Raji (cell line): Measurements from ENCODE around the gene TRMT6.

Experiments
- POLR2A ChIP-seq: IDR thresholded peaks from 2 replicates; pipeline ENCODE4 v1.6.1; 2011; ENCODE audit warnings: low read depth, low read length, control low read depth; ENCODE audit not compliant: insufficient read depth

TRMT6 gene

DNA sequence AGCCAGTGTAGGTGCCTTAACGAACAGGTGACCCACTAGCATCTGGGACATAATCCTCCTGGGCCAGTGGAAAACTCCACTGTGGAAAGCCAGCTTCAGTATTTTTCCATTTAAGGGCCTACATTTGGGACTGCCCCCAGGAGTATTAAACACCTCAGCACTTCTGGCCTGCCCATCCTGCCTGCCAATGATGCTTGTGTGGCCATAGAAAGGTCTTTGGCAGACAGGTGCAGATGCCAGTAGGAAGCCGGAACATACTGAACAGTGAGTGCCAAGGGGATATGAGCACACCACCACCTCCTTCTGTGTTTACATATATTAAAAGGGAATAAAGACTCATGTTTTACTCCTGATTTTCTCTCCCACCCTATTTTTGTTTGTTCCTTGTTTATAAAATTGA lies 20.0 kb upstream of the TRMT6 start:
- no peak for TF ChIP-seq POLR2A

DNA sequence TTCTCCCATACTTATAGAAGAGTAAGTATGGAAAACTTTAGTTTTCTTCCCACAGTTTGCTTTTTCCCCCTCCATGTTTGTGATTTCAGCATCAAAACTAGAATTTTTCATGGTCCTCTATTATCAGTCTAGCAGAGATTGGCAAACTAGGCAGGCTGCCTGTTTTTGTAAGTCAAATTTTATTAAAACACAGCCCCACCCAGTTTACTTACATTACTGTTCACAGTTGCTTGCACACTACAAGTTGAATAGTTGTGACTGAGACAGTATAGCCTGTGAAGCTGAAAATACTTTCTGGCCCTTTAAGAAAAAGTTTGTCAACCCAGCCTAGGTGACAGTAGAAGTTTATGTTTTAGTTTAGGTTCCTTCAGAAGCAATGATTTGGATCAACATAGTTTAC lies 19.6 kb upstream of the TRMT6 start:
- no peak for TF ChIP-seq POLR2A

DNA sequence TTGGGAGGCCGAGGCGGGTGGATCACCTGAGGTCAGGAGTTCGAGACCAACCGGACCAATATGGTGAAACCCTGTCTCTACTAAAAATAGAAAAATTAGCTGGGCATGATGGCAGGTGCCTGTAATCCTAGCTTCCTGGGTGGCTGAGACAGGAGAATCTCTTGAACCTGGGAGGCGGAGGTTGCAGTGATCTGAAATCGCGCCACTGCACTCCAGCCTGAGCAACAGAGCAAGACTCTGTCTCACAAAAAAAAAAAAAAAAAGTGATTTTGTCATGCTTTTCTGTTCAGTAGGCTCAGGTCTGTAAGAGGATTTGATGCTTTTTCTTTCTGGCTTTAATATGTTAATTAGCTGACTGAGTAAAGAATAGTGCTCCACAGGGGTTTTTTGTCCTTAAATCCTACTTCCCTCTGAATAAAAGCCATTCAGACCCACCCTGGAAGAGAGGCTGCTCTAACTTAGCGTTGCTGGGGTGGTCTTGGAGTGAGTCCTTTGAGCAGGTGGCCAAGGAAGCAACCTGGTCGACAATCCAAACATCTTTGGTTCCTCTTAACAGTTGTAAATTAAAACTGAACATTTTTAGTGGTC lies 19.1 kb upstream of the TRMT6 start:
- no peak for TF ChIP-seq POLR2A

DNA sequence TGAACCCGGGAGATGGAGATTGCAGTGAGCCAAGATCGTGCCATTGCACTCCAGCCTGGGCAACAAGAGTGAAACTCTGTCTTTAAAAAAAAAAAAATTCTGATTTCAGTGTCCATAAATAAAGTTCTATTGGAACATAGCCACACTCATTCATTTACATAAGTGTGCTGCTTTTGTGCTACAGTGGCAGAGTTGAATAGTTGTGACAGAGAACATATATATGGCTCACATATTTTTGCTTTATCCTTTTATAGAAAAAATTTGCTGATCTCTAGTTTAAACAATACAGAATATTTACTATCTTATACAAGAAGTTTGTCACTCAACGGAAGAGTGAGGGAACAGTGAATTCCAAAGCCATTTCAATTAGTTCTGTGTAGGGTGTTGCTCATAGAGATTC lies 18.1 kb upstream of the TRMT6 start:
- TF ChIP-seq POLR2A, result no peak

DNA sequence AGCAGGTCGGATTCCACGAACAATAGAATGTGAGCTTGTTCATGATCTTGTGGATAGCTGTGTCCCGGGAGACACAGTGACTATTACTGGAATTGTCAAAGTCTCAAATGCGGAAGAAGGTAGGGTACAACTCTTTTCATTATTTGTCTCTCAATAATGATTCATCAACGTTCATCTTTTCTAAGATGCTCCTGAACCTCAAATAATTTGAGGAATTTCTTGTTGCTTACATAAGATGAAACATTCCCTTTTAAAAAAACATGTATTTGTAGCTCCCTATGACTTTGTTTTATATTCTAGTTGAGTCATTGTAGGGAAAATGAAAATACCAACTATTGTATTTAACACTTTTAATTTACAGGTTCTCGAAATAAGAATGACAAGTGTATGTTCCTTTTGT lies 17.1 kb upstream of the TRMT6 start:
- TF ChIP-seq POLR2A, result no peak

DNA sequence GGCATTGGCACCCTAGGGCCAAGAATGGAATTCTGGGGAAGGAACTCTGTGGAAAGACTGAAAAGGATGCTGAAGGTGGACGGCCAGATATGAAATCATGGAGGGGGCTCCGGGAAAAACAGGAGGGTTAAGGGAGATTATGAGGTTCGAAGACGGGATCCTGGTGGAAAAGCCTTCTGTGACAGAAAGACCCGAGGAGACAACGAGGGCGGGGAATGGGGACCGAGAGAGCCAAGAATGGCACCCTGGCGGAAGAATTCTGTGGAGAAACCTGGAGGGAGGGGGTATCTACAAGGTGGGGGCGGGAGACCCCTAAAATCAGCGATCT lies 426 bp downstream of the TRMT6 start:
- TF ChIP-seq POLR2A, result no peak

DNA sequence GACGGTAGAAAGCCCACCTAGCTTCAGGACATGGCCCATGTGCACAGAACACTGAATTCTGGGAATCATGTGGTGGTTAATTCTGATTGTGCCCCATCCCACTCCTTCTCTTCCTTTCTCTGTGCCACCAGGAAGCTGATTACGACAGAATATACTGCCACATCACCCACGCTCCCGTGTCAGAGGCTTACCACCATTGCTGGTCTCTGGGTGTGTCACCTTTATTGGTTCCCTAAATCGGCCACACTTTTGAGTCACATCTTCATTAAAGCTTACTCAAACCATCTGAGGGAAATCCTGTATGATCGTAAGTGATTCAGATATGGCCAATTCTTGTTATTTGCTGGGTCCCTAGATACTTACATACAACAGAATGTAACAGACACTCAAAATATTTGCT lies 3.1 kb downstream of the TRMT6 start:
- TF ChIP-seq POLR2A, result no peak

DNA sequence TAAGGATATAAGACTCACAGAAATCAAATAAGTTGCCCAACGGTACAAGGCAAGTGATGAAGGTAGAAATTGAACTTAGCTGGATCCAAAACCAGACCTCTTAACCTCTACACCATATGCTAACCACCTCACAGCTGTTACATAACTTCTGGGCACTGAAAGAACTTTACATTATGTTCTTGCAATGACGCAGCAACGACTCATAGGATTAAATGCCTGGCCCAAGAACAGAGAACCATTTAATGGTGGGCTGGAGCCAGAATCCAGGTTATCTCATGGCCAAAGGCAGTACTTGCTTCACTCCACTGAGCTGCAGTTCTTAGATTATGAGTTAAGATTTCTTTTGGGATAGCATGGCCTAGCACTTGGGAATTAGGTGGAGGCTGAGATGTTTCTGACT lies 4.4 kb downstream of the TRMT6 start:
- TF ChIP-seq POLR2A, result no peak

DNA sequence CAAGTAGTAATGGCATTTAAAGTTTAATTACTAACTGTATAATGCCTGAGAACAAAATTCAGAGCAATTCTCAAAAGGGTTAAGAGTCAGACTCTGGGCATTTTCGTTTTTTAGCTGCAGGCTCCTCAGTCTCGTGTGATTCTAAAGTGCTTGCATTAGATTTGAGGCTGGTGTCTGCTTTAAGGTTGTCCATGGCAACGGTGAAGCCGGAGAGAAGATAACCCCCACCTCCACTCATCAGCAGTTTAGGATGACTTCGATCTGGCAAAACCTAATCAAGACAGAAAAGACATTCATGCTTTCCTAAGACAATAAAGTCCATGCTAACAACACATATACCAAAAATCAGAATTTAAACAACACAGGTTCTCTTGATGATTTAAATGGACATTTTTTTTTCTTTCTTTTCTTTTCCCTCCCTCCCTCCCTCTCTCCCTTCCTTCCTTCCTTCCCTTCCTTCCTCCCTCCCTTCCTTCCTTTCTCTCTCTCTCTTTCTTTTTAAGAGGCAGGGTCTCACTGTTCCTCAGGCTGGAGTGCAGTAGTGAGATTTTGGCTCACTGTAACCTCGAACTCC lies 11.8 kb downstream of the TRMT6 start:
- TF ChIP-seq POLR2A, result no peak

DNA sequence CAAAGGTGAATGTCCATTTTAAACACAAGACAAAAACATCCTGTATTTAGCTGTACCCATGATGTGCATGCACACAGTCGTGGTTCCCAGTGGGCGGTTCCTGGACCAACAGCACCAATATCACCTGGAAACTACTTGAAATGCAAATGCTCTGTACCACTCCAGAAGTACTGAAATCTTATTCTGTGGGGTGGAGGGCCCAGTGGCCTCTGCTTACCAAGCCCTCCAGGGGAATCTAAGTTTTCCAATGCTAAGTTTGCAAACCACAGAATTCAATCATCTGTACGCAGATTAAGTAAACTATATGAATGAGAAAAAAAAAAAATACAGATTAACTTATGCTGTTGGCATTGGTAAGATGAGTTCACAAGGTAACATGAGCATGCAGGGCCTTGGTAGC lies 14.1 kb downstream of the TRMT6 start:
- TF ChIP-seq POLR2A, result no peak

DNA sequence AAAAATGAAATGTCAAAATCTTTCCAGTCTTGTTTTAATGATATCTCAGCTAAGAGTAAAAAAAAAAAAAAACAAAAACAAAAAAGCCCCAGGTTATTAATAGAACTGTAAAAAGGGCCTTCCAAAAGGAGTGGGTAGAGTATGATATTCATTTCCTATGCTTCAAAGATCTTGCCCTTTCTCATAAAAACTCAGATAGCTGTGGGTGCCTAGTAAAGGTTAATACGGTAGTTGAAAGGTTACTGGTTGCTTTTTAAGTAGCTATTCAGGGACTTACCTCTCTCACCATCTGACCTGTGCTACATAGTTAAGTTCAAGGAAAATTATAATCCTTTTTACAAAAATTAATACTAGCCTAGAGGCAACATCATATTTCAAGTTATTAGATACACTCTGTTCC lies 14.9 kb downstream of the TRMT6 start:
- TF ChIP-seq POLR2A, result no peak

DNA sequence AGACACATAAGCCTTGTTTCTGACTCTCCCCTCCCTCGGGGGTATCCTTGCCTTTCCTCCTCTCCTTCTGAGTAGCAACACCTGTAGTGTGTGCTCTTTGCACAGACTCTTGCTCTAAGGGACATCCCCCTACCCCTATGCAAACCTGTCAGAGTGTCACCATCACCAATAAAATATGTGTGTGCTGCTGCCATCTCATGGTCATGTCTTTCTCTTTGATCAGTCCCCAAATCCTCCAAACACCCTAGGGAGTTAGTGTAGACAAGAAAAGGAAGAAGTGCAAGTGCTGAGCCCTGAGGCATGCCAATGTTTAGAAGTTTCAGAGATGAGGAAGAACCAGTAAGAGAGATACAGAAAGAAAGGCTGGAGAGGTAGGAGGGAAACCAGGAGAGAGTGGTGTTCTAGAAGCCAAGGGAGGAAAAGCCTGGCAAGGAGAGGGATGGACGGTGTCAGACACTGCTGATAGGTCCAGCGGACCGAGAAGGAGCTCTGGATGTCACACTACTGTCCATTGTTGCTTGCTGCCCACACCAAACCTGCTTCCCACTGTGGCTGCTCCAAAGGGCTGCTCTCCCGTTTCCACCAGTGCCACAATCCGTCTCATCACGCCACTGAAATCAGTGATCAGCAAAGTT lies 16.4 kb downstream of the TRMT6 start:
- TF ChIP-seq POLR2A, result no peak

DNA sequence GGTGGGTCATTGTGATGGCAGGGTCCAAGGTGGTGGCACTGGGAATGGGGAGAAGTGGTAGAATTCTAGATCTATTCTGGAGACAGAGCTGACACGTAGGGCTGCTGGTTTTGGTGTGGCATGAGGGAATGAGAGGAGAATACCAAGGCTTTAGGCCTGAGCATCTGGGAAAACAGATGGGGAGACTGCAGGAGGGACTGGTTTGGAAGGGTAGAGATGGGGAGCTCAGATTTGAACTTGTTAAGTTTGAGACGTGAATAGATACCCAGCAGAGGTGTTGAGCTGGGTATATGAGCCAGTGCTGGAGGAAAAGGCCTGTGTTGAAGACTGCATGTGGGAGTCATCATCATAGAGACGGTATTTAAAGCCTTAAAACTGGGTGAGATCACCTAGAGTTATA lies 17.5 kb downstream of the TRMT6 start:
- no peak for TF ChIP-seq POLR2A

DNA sequence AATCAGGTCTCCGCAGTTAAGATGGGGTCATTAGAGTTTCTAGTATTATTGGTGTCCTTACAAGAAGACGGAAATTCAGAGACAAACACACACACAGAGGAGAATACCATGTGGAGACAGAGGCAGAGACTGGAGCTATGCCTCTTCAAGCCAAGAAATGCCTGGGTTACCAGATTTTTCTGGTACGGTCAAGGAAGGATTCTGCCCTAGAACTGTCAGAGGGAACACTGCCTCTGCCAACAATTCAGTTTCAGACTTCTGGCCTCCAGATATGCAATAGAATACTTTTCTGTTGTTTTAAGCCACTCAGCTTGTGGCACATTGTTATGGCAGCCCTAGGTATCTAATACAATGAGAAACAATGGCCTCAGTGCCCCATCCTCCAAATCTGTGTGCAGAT lies 18.9 kb downstream of the TRMT6 start:
- no peak for TF ChIP-seq POLR2A

DNA sequence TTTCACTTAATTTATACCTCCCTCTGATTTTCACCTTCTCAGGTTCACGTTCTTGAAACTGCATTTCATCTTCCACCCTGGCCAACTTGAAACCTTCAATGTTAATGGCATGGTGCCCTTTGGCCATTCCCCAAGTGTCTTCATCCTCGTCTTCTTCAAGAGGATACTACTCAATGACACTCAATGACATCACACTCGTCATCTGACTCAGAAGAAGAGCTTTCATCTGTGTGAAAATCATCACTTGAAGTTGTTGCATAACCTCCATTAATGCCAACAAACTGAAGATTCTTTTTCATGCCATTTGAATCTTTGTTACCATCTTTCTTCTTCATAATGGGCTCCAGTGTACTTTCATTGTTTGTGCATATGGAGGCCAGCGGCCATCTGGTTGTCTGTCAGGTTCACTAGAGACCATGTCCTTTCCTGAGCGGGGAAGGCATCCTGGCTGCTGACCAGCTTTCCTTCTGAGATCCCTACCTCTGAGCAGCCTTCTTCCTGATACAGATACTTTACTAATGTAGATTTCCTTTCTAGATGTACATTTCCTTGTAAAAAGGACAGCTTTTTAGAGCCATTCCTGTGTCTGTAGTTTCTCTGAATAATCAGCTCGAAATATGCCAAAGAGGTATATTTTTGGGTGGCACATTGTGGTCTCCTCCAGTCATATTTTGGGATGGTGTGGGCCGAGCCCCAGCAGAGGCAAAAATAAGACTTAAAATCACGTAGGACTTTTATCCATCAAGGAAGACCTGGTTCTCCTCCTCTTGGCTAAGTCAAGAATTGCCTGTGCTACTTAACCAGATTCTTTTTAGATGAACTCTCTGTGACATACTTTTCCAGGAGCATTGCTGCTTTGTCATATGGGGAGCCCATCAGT lies 21.3 kb downstream of the TRMT6 start:
- TF ChIP-seq POLR2A, result no peak

DNA sequence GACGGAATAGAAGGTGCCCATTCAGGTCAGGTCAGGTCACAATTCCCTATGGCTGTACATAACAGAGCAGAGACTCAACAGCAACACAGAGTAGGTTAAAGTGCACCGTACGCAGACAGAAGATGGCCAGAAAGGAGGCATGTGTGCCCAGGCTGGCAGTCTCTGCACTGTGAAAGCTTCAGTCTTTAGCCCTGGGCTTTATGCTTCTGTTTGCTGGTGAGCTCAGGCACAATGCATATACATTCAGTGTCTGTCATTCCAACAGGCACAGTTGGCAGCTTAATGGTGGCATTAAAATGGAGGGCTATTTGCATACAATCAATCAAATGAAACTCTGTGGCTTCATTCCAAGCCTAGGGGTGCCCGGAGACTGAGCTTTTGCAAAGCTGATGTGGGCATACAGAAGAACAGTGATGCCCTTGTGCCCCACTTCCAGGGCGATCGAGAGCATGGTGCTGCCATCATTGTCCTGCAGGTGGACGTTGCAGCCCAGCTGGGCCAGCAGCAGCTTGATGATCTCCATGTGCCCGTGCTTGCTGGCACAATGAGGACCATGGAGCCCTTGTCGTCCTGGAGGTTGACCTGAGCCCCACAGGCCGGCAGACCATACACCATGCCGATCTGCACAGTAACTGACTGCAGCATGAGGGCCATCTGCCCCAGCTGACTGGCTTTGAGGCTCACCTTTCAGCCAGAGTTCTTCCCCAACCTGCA lies 22.4 kb downstream of the TRMT6 start:
- no peak for TF ChIP-seq POLR2A

DNA sequence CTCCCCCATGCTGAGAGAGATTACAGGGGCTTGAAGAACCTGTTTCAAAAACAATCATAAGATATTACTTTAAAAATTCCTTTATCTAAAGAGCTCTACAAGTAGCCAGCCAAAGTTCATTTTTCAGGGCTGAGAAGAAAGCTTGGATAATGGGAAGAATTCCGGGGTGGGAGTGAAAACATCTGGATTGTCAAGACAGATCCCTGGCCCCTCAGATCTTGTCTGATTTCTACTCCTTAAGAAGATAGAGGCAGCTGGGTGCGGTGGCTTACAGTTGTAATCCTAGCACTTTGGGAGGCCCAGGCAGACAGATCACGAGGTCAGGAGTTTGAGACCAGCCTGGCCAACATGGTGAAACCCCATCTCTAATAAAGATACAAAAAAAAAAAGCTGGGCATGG lies 24.8 kb downstream of the TRMT6 start:
- no peak for TF ChIP-seq POLR2A
